Spleen (tissue), 7 donors: Measurements from ENCODE around the gene BRD3OS.

Source experiments
- POLR2A ChIP-seq, 3 donors: fragments of 450-650 bp; IDR thresholded peaks; one replicate each; pipeline ENCODE4 v1.5.1; 2017; ENCODE audit warnings: antibody characterized with exemption in 3 of 3, mild to moderate bottlenecking in 1 of 3
- POLR2AphosphoS5 ChIP-seq, 3 donors: sonication (generic); formaldehyde crosslinking; IDR thresholded peaks; one replicate each; pipeline ENCODE4 v1.5.1; 2017; ENCODE audit warnings: antibody characterized with exemption in 3 of 3
- TF ChIP-seq, protein P1 (sequence below), 11 experiments: fragments of 200-600 bp in 7 of 11; fragments of 450-650 bp in 4 of 11; sonication (generic) in 4 of 11; IDR thresholded peaks in 8 of 11; conservative IDR thresholded peaks in 3 of 11; 1 replicate in 7 of 11; 2 replicates in 4 of 11; pipeline versions ENCODE4 v1.4.0 to v1.8.0; 2016 to 2021; ENCODE audit warnings: antibody characterized with exemption in 11 of 11, inconsistent platforms in 4 of 11, mild to moderate bottlenecking in 1 of 11
- donor health status: DM: no; HTN: no; CAD: no; lungs with moderate emphysema.
- donor health status: DM: no; HTN: no; CAD: no.
- donor health status: DM: no; HTN: no; CAD: no.

DNA sequence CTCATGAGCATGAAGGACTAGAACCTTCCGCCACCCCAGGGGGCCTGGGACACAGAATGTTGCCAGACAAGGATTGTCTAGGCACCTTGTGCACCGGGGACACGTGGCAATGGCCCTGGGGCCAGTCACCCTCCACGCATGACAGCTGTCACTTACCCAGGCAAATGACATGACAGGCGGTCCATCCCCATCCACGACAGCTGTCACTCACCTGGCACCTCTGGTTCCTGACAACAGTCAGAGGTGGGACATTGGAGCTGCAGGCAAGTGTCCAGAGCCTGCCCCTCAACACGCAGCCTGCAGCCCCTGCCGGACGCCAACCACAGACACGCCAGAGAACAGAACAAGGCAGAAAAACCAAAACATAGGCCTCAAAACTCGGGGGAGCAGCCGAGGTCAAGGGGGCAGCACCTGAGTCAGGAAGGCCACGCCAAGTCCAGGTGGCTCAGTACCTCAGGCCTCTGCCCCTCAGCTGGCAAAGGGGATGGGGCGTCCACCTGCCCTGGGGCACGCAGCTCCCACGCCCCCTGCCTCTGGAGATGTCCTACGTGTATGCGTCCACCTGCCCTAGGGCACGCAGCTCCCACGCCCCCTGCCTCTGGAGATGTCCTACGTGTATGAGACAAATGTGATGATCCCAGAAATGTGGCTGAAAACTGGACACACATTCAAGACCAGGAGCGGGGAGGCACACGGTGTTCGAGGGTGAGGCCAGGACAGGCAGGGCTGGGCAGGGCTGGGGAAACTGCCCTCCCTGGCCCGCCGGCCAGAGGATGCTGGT is 47.7 kb upstream of the BRD3OS start:
- TF ChIP-seq POLR2AphosphoS5 (IDR thresholded peaks at IDR 0.05): no peak
- TF ChIP-seq, protein P1, sequence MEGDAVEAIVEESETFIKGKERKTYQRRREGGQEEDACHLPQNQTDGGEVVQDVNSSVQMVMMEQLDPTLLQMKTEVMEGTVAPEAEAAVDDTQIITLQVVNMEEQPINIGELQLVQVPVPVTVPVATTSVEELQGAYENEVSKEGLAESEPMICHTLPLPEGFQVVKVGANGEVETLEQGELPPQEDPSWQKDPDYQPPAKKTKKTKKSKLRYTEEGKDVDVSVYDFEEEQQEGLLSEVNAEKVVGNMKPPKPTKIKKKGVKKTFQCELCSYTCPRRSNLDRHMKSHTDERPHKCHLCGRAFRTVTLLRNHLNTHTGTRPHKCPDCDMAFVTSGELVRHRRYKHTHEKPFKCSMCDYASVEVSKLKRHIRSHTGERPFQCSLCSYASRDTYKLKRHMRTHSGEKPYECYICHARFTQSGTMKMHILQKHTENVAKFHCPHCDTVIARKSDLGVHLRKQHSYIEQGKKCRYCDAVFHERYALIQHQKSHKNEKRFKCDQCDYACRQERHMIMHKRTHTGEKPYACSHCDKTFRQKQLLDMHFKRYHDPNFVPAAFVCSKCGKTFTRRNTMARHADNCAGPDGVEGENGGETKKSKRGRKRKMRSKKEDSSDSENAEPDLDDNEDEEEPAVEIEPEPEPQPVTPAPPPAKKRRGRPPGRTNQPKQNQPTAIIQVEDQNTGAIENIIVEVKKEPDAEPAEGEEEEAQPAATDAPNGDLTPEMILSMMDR (IDR thresholded peaks at IDR 0.05 in 8 of 11, conservative IDR thresholded peaks at IDR 0.05 in 3 of 11): no peak
- TF ChIP-seq POLR2A (IDR thresholded peaks at IDR 0.05): no peak
